Measurements from ENCODE around the gene VPS13D.

VPS13D gene

DNA sequence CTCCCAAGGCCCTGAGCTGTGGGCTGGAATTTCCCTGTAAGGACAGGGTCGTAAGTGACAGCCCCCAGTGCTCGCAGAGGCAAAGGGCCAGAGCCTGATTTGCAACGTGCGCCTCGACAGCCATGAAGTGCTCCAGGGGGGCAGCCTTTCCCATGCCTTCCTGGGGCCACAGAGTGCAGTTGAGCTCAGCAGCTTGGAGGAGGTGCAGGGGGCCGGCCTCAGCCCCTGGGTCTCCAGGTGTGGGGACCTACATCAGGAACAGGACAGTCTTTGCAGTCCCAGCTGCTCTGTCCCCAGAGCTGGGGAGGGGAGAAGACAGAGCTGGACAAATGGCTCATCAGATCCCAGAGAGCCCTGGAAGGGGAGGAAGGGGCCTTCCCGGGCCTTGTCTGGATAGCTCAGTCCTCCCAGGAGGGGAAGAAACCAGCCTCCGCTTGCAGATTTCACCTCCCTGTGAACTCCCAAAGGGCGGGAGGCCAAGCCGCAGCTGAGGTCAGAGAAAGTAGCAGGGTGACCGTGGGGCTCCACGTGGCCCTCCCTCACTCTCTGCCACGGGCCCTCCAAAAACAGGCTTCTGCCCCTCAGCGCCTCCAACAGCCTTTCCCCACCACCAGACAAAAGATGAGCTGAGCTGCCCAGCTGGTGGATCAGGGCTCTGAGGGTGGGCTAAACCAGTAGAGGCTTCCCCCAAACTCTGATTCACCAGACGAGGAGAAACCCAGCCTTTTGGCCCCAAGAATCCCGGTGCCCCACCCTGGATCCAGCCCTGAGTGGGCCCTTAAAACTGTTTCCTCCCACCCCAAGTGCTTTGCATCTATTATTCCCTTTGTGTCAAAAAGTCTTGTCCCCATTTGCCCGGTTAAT is 311.7 kb downstream of the VPS13D start:
- peak; percentile 61 for DNase-seq

DNA sequence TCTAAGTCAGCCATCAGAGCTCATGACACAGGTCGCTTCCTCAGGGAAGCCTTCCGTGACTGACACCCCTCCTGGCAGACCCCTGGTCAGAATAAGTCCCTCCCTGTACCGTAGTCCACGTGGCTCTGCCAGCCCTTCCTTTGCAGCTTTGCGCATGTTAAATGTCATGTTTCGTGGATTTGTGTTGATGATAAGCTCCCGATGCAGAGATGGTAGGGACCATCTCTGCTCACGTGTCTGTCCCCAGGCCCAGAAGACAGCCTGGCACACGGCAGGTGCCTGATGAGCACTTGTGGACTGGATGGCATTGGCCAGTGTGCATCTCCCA is 312.3 kb downstream of the VPS13D start:
- DNase-seq, result no peak

- DNase-seq, result no peak
Observed at GRCh38 chr1:12542616-12543592, 313.1 kb downstream of the VPS13D start.

GRCh38 chr1:12543740-12544154 is 313.9 kb downstream of the VPS13D start:
- DNase-seq, result no peak

DNA sequence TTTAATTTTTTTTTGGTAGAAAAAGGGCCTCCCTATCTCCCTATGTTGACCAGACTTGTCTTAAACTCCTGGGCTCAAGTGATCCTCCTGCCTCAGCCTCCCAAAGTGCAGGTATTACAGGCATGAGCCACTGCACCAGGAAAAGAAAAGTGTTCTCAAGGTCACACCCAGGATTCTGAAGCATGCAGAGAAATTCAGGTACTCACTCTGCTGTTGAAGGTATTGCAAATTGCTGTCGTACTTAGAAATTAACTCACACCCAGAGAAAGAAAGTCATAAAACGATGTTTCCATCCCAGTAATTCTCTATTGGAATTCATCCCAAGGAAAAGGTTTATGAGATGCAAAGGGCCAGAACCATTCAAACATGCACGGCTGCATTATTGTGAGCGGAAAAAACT is 314.5 kb downstream of the VPS13D start:
- DNase-seq, result no peak

GRCh38 chr1:12544992-12545391 is 315.2 kb downstream of the VPS13D start:
- DNase-seq, result no peak

DNA sequence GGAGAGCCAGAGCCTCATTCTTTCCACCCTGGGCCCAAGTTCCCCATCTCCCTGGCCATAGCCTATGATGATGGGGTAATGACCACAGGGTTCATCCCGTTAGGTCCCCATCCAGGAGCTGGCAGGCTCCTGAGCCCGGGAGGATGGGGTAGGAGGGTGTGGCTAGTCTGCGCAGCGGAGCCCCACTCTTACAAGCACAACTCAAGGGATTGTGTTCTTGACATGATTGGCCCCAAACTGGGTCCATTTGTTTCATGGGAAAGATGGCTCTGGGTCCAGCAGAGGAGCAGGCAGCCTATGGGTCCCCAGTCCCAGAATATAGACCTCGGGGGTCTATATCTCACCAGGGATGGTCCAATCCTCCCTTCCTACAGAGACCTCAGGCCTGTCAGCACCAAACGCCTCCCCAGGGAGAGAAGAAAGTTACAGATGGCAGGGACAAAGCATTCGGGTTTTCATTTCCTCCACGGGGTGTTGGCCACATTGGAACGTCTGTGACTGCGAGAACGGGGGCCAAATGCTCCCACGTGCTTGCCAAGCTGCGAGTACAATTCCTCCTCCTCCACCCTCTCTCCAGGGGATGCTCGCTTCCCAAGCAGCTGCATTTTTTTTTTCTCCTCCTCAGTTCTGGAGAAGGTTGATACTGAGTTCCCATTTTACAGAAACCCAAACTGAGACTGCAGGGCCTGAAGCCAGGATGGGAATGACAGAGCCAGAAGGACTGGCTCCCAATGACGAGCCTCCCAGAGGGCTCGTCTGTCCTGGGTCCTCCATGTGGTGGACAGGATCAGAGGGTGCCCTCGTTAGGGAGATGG is 317.1 kb downstream of the VPS13D start:
- DNase-seq, result no peak

GRCh38 chr1:12547586-12548225 is 317.9 kb downstream of the VPS13D start:
- no peak for DNase-seq

DNA sequence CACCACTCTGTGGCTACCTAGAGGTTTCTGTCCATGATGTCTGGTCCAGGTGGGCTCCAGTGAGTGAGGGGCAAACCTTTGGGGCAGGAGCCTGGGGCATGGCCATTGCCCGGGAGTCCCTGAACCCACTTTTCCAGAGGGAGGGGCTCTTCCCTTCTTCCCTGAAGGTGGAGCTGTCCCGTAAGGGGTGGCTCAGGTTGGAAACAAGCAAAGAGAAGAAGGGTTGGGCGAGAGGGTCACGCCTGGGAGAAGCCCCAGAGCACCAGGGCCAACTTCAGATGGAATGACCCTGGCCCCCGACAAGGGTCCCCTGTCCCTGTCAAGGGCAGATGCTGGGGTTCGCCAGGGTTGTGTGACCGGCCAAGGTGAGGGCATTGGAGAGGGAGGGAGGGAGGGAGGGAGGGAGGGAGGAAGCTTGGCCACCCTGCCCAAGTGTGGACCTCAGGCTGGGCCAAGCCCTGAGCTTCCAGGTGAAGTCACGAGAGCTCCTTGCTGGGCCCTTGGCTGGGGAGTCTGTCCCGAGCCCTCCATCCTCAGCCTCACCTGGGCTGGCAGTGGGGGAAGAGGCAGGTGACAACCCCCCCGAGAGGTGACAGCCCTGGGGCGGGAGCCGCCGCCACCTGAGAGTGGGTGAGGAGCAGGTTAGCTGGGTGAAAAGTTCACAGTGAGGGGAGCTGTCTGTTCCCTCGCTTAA is 318.6 kb downstream of the VPS13D start:
- DNase-seq, result no peak

GRCh38 chr1:12548973-12549459 is 319.2 kb downstream of the VPS13D start:
- DNase-seq, result no peak

GRCh38 chr1:12549460-12550349 is 319.9 kb downstream of the VPS13D start:
- DNase-seq, result peak; percentile 87

- no peak for DNase-seq
Observed at GRCh38 chr1:12551584-12551983, 321.8 kb downstream of the VPS13D start.

- DNase-seq, result no peak
Observed at GRCh38 chr1:12552111-12552888, 322.5 kb downstream of the VPS13D start.

DNA sequence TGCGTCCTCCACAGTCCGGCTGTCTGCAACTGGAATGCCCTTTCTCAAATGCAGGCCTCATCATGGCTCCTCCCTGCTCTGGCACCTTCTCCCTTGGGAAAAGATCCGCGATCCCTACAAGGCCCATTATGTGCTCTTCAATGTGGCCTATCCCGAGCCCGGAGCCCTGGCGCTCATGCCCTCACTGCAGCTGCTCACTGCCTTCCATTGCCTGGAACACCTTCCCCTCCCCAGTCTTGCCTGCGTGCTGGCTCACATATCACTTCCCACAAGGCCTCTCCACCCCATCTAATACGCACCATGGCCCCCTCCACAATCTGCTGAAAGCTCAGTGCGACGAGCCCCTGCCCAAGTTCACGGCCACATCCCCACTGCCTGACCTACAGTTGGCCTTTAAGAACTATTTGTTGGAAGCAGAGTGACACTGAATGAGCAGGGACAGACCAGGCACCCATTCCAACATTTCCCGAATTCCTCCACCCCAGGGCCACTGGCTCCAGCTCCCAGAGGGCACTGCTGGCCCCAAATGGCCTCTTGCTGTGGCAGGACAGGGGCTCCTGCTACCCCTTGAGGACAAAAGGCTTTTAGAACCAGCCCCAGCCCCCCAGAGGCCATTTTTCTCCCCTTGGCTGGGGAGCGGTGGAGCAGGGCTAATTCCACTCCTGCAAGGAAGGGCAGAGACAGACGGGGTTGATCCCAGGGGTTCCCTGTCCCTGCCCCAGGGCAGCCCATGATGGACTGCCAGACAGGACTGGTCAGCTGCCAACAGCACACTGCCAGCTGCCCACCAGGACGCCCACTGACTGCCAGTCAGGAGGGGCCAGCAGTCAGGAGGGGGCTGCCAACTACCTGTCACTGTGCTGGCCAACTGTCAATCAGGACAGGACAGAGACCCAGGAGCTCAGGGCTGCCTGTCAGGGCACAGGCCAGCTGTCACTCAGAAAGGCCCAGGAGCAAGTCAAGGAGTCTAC is 323.4 kb downstream of the VPS13D start:
- no peak for DNase-seq

DNA sequence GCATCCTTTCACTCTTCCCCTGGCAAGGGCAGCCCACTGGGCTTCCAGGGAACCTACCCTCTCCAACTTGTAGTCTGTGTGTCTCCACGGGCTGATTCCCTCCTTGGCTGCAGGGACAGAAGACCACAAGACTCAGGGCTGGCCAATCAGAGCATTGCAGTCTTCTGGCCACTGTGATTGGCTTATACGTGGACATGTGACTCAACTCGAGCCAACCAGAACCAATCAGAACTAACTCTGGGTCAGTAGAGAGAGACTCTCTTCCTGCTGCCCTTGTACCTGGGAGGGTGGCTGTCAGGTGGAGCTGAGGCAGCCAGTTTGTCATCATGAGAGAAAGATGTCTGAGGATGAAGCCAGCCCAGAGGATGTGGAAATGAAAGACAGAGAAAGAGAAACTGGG is 324.1 kb downstream of the VPS13D start:
- DNase-seq, result no peak

GRCh38 chr1:12554521-12555305 is 324.9 kb downstream of the VPS13D start:
- DNase-seq, result no peak
